ENCODE measurements around the gene KRTAP1-4.

- no peak for TF ChIP-seq POLR2A (IDR thresholded peaks at IDR 0.05)
- TF ChIP-seq CTCF (IDR thresholded peaks at IDR 0.05): no peak
- TF ChIP-seq EP300 (IDR thresholded peaks at IDR 0.05): no peak
These were observed 46.8 kb upstream of the KRTAP1-4 start for GRCh38 chr17:41076788-41077187.
